GM18499 (cell line): ENCODE results near the gene BRD4.

ENCODE experiments used
- ATAC-seq: cut with Tn5 transposase; IDR thresholded peaks from one replicate; pipeline ENCODE4 v1.9.1; 2021; ENCODE audit warnings: moderate number of reproducible peaks; ENCODE audit not compliant: insufficient read depth, unreplicated experiment

BRD4 gene

DNA sequence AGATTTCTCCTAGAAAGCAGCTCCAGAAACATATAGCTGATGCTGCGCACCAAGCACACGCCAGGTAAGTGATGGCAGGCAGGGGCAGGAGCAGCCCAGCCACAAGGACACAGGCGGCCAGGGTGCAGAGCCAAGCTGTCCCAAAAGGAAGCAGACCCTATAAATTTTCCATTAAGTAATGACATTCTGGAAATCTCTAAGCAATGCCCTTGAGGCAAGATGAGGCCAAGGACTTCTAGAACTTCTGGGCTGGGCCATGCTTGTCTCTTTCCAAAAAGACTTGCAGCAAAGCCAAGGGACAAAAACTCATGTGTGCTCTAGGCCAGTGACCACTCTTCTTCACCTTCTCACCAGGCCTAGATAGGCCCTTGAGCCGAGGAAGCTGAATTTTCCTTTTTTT is 57.9 kb downstream of the BRD4 start:
- no peak for ATAC-seq

DNA sequence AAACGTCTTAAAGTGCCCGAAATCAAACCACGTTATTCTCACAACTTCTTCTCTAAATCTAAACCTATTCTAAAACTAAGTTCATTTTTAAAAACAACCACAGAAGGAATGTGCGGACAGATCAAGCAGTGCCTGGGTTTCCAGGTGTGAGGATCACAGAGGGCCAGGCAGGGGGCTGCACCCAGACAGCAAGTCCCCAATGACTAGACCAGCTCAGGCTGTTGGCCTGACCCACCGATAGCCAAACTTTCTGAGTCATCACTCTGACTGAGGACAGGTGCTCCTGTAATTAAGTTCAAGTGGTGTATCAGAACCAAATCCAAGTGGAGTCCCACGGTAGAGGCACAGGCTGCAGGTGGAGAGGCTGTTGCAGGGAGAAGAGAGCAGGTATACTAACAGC is 62.5 kb downstream of the BRD4 start:
- ATAC-seq, result no peak

DNA sequence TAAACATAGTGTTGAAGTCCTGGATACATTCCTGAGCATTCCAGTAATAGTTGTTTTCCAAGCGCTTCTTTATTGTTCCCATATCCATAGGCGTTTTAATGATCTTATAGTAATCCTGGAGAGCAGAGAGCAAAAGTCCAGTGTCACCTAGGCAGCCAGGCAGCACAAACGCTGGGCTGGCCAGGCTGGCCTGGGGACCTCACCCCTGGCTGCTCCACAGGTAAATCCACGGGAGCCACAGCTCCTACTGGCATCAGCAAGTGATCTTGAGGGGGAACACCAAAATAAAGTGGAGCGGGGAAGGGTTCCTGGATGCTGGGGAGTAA is 63.4 kb downstream of the BRD4 start:
- no peak for ATAC-seq

DNA sequence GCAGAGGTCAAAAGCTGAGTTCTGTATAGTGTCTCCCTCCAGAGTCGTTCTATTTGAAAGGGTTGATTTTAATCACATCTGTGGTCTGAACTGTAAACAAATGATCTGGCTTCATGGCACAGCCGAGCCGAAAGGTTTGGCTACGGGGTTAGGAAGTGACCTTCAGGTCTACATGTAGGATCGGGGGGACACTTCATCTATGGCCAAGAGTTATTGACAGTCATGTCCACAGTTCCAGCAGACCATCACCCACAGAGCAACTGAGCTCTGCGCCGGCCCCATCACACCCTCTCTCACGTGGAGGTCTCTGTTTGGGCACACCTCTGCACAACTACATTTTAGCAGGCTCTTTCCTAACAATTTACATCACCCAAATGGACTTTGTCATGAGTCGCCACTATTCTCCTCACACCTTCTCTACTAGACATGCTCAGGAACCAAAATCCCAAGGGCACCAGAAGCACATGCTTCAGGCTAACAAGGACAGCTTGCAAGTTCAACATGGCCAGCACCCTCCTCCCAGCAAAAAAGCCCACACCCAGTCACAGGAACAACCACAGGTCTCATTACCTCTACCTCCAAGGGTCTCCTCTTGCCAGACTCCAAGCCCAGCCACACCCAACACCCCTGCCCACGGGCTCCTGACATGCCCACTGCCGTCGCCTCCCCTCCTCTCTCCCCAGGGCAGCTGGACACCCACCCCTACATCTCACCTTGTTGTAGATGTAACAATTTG is 64.0 kb downstream of the BRD4 start:
- ATAC-seq, result no peak

DNA sequence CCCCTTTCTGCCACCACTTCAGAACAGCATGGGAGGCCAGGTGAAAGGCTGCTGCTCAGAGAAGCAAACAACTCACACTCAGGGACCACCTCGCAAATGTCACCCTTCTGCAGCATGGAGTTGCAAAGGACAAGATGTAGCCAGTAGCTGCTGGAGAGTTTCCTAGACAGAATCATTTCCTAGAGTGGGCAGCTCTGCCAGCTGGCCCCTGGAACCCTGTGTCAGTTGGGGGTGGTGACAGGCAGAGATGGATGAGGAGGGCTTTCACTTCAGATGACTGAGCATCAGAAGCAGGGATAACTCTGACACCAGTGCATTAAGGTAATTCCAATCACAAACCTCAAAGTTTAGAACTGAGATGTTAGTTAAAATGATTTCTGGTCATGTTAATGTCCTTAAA is 65.7 kb downstream of the BRD4 start:
- ATAC-seq, result no peak

DNA sequence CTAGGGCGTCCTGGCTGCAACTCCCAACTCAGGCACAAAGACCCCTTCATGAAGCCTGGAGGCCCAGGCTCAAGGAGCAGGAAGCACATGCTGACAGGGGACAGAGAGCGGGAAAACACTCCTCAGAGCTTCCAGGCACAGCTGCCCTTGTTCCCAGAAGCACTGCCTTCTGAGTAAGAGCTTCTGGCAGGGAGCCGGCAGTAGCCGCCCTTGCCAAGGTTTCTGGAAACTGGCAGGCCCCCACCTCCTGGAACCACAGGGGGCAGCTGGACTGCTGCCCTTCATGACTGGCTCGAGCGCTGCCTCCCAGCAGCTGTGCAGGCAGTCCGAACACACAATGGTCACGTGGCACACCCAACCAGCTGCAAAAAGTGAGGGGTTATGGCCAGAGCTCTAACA is 66.5 kb downstream of the BRD4 start:
- no peak for ATAC-seq

DNA sequence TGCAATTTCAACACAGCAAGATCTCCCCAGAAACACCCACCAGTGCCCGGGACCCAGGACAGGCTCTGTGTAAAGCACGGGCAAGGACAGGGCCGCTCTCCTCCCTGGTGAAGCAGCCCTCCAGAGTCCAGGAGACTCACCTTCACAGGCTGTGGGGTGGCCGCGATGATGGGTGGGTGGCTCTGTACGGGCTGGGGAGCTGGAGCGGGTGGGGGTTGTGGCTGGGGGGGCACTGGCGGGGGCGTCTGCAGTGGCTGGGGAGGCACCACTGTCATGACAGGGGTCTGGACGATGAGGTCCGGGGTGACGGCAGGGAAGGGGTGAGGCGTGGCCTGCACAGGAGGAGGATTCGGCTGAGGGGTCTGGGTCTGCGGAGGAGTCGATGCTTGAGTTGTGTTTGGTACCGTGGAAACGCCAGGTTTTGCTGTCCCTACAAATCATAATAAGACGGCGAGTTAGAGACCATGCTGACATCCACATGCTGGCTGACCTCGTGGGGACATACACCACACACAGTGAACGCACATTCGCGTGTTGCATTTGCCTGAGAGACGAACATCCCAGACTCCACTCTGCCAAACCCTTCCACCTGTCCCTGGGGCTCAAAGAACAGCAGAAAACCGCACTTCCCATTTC is 67.0 kb downstream of the BRD4 start:
- no peak for ATAC-seq

DNA sequence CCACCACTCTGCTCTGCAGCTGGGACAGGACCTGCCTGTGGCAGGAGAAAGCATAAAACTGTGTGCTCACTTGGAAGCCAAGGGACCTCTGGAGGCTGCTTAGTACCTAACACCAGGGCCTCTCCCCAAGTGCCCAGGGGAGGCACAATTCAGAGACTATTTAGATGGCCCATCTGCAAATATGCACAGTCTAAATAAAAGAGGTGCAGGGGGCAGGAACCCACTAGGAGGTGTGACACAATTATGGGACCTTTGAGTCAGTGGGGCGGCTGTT is 67.5 kb downstream of the BRD4 start:
- ATAC-seq, result no peak

DNA sequence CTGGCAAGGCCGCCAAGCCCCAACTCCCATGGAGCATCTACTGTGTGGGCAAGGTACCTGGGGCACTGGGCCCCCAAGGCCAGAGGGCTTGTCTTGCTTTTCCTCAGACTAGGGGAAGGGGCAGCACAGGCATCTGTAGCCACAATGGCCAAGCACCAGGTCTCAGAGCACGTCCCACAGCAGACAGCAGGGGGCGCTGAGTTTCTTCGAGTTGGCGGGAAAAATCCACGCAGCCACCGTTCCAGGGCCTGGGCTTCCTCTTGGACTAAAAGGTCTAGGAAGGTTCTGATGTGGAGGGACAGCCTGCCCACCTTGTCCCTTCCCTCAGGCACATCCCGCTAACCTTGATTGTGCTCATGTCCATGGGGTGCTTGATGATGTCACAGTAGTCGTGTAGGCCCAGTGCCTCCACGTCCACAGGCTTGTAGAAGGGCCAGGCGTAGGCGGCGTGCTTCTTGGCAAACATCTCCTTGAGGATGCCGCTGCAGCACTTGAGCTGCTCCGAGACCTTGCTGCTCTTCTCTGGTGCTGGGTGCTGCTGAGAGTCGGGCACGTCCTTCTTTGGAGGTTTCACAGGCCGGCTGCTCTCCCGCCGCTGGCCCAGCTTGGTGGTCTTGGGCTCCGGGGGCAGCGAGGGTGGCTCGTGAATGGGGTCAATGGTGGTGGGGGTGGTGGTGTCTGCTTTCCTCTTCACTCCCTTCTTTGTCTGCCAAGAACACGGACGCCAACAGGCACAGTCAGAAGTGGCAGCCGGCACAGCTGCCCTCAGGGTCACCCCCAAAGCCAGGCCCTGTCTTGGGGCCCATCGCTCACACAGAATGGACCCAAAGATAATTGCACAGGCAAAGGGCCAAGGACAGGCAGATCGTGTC is 68.0 kb downstream of the BRD4 start:
- ATAC-seq, result no peak

DNA sequence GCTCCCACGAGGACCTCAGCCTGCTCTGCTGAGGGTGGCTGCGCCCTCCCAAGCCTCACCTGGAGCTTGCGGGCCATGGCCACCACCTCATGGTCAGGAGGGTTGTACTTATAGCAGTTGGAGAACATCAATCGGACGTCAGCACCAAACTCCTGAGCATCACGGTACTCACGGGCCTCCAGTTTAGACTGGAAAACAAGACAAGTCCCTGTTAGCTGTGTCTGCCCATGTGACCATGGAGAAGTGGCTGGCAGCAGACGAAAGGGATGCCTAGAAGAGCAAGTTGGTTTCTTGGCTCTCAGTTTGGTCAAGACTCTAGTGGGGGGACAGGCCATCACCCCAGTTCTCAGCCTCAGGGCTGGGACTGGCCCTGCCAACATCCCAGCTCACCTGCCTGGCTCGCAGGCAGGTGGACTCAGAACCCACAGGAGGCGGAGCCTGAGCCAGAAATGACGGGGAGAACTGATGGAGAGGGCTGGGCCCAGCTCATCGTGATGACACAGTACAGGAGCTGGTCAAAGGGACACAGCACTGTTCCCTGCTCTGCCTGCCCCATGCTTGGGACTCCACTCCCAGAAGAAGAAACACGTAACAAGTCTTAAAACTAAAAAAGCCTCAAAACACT is 68.9 kb downstream of the BRD4 start:
- no peak for ATAC-seq

DNA sequence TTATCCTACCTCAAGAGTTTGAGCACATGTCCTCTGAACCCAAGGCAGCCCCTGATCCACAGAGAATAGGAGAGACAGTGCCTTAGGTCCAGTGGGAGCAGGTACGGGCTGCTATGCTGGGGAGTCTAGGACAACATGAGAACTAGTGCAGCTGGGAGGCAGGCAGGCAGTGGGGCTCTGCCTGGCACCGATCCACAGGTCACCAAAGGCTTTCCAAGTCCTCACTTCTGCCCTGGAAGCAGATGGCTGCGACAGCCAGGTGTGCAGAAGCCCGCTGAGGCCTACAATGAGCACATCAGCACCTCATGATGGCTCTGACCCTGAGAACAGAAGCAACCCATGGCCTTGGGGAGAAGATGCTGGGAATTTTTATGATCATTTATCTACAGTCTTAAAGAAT is 70.3 kb downstream of the BRD4 start:
- no peak for ATAC-seq

DNA sequence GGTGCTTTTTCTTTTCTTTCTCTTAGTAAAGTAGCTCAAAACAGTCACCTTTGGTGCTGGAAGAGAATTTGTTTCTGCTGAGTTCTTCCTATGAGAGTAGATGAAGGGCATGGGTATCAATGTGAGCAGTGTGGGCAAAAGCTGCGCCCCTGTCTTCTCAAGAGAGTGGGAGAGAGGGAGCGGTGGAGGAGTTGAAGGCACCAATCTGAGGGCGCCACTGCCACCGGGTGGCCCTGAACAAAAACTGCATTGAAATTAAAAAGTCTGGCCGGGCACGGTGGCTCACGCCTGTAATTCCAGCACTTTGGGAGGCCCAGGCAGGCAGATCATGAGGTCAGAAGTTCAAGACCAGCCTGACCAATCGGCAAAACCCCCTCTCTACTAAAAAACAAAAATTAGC is 71.4 kb downstream of the BRD4 start:
- ATAC-seq, result no peak

DNA sequence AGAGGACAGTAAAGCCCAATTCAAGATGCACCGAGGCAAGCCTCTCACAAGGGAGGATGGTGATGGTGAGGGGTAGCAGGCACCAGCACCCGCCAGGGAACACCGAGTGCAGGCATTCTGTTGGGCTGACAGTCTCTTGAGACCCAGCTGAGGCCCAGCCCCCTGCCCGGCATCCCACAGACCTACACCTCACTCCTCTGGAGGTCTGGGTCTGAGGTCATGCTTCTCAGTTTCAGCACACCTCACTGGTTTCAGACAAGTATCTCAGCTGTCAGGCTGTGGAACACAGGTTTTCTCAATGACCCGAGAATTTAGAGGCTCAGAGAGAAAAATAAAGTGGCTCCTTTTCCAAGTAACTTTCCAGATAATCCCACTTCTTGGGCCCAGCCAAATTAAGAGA is 72.4 kb downstream of the BRD4 start:
- no peak for ATAC-seq

DNA sequence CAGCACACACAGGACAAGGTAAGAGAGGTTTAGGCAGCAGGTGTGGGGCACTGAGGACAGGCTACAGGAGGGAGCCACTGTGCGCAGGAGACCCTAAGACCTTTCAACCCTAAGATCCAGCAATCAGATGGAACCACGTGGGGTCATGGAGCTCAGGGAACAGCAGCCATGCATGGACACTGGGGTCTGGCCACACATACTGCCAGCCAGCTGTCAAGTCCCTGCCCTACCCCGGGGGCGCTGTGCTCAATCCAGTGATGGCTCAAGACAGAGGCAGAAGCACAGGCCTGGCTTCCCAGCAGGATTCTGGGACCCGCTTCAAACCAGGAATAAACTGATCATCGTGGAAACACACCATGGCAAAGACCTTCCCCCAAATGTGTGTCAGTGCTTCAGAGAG is 74.6 kb downstream of the BRD4 start:
- ATAC-seq, result no peak

DNA sequence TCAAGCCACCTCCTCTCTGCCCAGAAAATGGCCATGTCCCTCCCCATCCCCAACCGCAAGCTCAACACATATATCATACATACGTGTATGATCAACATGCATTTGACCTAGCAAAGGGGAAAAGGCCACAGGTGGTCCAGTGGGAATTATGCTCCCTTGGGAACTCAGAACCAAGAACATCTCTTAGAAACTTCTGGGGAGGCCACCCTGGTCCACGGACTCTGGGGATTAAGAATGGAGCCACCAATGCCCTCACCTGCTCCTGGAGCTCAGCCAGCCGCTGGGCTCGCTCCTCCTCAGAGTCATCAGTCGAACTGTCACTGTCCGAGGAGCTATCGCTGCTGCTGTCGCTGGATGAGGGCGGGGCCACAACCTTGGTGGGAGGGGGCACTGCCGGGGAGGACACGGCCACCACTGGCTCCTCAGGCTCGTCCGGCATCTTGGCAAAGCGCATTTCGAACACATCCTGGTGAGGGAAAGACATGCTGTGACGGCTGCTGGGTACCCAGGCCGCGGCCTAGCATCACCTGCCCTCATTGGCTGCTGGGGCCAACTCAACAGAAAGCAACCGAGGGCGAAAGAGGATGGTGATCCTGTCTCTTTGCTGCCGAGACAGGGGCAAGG is 75.5 kb downstream of the BRD4 start:
- ATAC-seq, result no peak

DNA sequence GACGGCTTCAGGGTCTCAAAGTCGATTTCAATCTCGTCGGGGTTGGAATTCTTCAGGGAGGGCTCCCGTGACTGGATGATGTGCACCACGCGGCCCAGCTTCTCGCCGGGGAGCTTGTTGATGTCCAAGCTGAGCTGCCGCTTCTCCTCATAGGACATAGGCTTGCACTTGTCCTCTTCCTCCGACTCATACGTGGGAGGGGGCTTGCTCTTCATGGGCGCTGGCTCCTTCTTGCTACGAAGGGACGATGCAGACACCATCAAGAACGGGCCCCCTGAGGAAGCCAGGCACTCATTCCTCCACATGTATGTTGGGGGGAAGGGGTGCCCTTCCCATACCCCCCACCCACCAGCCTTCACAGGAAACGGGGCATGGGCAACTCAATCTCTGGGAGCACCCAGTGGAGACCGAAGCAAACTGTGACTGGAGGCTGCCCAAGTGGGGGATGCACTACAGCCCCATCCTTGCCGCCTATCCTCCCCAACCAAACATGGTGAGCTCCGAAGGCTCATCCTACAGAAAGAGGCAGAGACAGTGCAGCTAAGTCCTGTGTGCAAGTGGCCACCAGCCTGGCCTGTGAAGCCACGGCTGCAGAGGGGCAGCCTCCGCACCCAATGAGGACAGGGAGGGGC is 76.9 kb downstream of the BRD4 start:
- ATAC-seq, result no peak

DNA sequence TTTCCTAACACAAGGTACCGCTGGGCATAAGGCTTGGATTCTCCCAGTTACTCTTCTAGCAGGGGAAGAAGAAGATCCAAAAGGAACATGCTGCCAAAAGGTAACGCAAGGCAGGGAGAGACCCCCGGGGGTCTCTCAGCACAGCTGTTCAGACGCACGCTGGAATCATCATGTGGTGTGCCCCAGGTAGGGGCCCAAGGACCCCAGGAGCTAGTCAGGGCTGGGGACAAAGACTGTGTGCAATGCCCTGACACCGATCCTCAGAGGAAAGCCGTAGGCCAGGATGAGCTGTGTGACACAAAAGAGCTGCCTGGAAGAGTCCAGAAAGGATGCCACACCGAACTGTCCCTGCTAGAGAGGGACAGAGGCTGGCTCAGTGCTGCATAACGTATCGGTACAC is 77.8 kb downstream of the BRD4 start:
- ATAC-seq, result no peak

DNA sequence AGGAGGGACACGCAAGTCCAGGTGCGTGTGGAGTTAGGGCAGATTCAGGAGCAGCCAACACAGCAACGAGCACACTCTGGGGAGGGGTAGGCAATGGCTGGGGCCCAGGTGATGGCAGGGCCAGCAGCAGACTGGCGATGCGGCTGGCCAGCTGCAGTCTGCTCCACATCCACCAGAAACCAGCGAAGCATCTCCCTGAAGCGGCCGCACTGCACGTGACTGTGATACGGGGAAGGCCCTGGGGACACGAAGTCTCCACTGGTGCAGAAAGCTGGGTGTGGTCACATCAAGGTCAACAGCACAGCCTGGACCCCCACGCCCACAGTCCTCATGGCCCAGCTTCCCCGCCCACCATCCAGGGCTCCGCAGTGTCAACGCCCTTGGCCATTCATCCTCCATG is 78.8 kb downstream of the BRD4 start:
- no peak for ATAC-seq

DNA sequence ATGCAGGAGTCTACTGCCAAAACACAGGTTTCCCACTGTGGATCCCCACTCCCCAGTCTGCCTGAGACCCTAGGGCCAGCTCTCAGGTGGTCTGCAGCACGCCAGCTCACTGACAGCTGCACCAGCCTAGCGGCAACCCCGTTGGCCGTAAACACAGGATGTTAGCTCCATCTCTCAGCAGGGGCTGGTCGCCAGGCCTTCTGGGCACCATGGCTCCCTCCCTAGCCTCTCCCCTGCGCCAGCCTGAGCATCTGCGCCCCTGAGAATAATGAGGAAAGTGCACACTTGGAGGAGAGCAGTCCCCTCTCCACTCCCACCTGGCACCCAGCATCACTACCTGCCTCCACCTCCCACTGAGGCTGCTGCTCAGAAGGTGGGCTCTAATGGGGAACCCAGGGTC is 79.3 kb downstream of the BRD4 start:
- no peak for ATAC-seq

DNA sequence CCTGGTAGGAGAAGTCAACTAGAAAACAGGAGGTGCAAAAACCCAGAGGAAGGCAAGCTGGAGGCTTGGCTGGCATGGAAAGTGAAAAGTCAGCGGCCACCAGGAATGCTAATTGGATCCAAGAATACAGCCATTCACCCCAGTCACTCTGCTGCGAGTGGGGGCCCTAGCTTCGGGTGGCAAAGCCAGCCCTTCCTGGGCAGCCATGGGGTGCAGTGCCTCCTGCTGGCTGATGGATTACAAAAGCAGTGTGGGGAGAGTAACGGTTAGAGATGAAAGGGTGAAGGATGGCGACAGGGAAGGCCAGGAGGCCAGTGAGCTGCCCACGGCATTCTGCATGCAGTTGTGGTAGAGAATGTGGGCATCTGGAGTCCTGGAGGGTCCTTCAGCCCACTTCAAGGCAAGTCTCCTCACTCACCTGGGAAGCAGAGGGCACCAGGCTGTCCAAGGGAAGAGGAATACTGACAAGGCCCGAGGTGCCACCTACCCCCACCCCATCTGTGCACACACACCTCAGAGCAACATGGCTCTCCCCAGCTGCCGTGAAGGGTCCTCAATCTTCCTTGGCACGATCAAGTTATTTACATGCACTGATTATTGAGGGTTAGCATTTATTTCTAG is 79.8 kb downstream of the BRD4 start:
- ATAC-seq, result no peak
